HFFc6 (cell line): Measurements from ENCODE around the gene TUBA4A. TPM values are rescaled to one million over a fixed set of nuclear protein-coding genes. Genes with fewer than 3 reads are reported as not detected.
A peak's percentile ranks its signal among the peaks of the same experiment; 100 is the strongest.

Experiments used
- DNase-seq: peaks from one replicate; pipeline ENCODE4 v3.0.0-alpha.2; 2018
- H3K27ac Mint-ChIP-seq: 2 replicates; pipeline ENCODE4 v1.8.0; 2020; ENCODE audit warnings: mild to moderate bottlenecking, mixed read lengths
- H3K27me3 Mint-ChIP-seq: 2 replicates; pipeline ENCODE4 v1.8.0; 2021; ENCODE audit warnings: mild to moderate bottlenecking, moderate library complexity, mixed read lengths; ENCODE audit not compliant: insufficient read depth
- H3K36me3 Mint-ChIP-seq: 2 replicates; pipeline ENCODE4 v1.8.0; 2021; ENCODE audit warnings: low read depth, mixed read lengths
- H3K4me1 Mint-ChIP-seq: 2 replicates; pipeline ENCODE4 v1.8.0; 2020; ENCODE audit warnings: low read depth, mixed read lengths
- H3K4me3 Mint-ChIP-seq: 2 replicates; pipeline ENCODE4 v1.8.0; 2020; ENCODE audit warnings: mild to moderate bottlenecking, moderate library complexity, mixed read lengths
- H3K9me3 Mint-ChIP-seq: 2 replicates; pipeline ENCODE4 v1.8.0; 2020; ENCODE audit warnings: mild to moderate bottlenecking, mixed read lengths
- CTCF ChIP-seq: fragments of 200-600 bp; sonication (generic); IDR thresholded peaks from 2 replicates; pipeline ENCODE4 v1.5.0; 2021; ENCODE audit warnings: antibody characterized with exemption, mild to moderate bottlenecking
- total RNA-seq, 6 experiments: library from RNA; stranded (reverse); fragmentation: NEBNext Ultra II Directional; extraction: Animal tissue kit (Norgen Biotek cat#: 25700); gene quantifications; 2 replicates in 1 of 6; 3 replicates in 5 of 6; pipeline ENCODE4 v1.2.3, GENCODE V29; 2021

Gene TUBA4A
- total RNA-seq, 6 experiments from 2014 or later: 40.4 to 66.3 (median 48.2) TPM

GRCh38 chr2:219277703-219278654 lies 24.3 kb upstream of the TUBA4A start:
- Mint-ChIP-seq H3K4me3 (peak overlapping the region; percentile 52), H3K4me1 (peaks cover 56% of the 10 kb centered on the region), H3K36me3 (peaks cover 9% of the 10 kb centered on the region; the same call in 1 of the 2 replicates), H3K9me3 (no peaks in the 10 kb centered on the region), H3K27ac (peak overlapping the region; percentile 97), H3K27me3 (peaks cover 2% of the 10 kb centered on the region; the same call in 1 of the 2 replicates)
- TF ChIP-seq CTCF: peak; percentile 98
- peak; percentile 80 for DNase-seq

GRCh38 chr2:219274361-219274921 lies 20.7 kb upstream of the TUBA4A start:
- Mint-ChIP-seq H3K4me3 (peak overlapping the region; percentile 77), H3K27ac (peak overlapping the region; percentile 92), H3K27me3 (peaks cover 4% of the 10 kb centered on the region), H3K4me1 (peaks cover 51% of the 10 kb centered on the region), H3K9me3 (no peaks in the 10 kb centered on the region), H3K36me3 (no peaks in the 10 kb centered on the region)
- DNase-seq: peak; percentile 87
- TF ChIP-seq CTCF: no peak

GRCh38 chr2:219273937-219274336 lies 20.2 kb upstream of the TUBA4A start:
- H3K27ac Mint-ChIP-seq: peak overlapping the region; percentile 92
- H3K27me3 Mint-ChIP-seq: peaks cover 4% of the 10 kb centered on the region
- no peaks in the 10 kb centered on the region for H3K9me3 Mint-ChIP-seq
- no peaks in the 10 kb centered on the region for H3K36me3 Mint-ChIP-seq
- peaks cover 50% of the 10 kb centered on the region for H3K4me1 Mint-ChIP-seq
- TF ChIP-seq CTCF: no peak
- H3K4me3 Mint-ChIP-seq: peak overlapping the region; percentile 22; the same call in 1 of the 2 replicates
- peak; percentile 51 for DNase-seq

- TF ChIP-seq CTCF: no peak
- Mint-ChIP-seq H3K27me3 (peaks cover 3% of the 10 kb centered on the region), H3K9me3 (no peaks in the 10 kb centered on the region), H3K27ac (no peak overlapping the region), H3K4me1 (peaks cover 40% of the 10 kb centered on the region), H3K36me3 (no peaks in the 10 kb centered on the region), H3K4me3 (no peak overlapping the region)
- peak; percentile 16 for DNase-seq
These were observed 19.3 kb upstream of the TUBA4A start for GRCh38 chr2:219272995-219273394.

GRCh38 chr2:219272356-219272755 lies 18.6 kb upstream of the TUBA4A start:
- TF ChIP-seq CTCF: no peak
- no peaks in the 10 kb centered on the region for H3K36me3 Mint-ChIP-seq
- H3K4me1 Mint-ChIP-seq: peaks cover 34% of the 10 kb centered on the region
- H3K9me3 Mint-ChIP-seq: no peaks in the 10 kb centered on the region
- no peak for DNase-seq
- H3K27me3 Mint-ChIP-seq: peaks cover 3% of the 10 kb centered on the region
- no peak overlapping the region for H3K27ac Mint-ChIP-seq
- no peak overlapping the region for H3K4me3 Mint-ChIP-seq
